HL-60/S4 treated with retinoic acid at 250 ng/mL for 4 days and 3 days (cell line): ENCODE data around the gene CD63.

Experiments used
- in situ Hi-C: fragments of 300-500 bp; cut with MboI; formaldehyde crosslinking; loops from 2 replicates; pipeline ENCODE4 v1.7.0; 2022; ENCODE audit warnings: low sequenced_read_pairs

CD63 gene

DNA sequence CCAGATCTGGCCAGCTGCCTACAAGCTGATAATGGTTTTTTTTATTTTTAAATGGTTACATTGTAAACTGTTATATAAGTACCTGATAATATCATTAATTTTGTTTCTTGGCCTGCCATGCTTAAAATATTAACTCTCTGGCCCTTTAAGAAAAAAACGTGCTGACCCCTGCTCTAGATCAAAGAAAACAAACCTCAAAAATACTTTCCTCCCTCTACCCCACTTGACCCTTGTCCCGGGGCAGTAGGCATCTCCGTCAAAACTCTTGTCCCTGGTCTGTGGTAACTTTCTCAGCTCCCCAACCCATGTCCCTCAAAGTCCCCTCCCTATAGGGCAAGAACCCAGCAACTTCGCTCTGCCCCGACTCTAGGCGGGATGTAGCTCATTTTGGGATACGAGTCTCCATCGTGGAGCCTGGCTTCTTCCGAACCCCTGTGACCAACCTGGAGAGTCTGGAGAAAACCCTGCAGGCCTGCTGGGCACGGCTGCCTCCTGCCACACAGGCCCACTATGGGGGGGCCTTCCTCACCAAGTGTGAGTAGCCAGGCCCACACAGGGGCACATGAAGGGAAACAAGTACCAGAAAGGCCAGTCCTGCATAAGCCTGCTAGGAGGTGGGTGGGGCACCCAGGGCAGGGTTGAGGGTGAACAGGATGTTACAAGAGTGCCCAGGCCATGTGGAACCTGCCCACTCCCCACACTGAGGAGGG, 5.1 kb downstream of the CD63 start:
- in situ Hi-C loops, result no loop called here

DNA sequence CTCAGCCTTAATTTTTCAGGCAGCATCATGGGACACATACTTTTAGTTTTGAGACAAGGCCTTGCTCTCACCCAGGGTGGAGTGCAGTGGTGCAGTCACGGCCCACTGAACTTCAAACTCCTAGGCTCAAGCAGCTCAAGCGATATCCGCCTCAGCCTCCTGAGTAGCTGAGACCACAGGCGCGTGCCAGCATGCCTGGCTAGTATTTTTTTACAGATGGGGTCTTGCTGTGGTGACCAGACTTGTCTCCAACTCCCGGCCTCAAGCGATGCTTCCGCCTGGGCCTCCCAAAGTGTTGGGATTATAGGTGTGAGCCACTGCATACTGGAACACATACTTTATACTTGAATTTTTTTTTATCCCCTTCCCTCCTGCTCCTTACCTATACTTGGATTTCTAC, 5.9 kb downstream of the CD63 start:
- in situ Hi-C loops, result no loop called here

DNA sequence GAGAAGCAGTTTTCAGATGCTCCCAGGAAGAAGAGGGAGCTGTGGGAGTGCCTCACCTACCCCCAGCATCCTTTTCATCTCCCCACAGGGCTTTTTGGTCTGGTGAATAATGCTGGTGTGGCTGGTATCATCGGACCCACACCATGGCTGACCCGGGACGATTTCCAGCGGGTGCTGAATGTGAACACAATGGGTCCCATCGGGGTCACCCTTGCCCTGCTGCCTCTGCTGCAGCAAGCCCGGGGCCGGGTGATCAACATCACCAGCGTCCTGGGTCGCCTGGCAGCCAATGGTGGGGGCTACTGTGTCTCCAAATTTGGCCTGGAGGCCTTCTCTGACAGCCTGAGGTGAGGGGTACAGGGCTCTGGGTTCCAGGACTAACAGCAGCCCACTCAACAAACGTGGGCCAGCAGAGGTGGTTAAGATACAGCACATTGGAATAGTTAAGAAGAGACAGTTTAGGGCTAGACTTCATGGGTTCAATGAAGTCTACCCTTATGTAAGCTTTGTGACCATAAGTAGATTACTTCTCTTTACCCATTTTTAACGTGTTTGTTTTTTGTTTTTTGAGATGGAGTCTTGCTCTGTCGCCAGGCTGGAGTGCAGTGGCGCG, 7.1 kb downstream of the CD63 start:
- in situ Hi-C loops, result no loop called here

DNA sequence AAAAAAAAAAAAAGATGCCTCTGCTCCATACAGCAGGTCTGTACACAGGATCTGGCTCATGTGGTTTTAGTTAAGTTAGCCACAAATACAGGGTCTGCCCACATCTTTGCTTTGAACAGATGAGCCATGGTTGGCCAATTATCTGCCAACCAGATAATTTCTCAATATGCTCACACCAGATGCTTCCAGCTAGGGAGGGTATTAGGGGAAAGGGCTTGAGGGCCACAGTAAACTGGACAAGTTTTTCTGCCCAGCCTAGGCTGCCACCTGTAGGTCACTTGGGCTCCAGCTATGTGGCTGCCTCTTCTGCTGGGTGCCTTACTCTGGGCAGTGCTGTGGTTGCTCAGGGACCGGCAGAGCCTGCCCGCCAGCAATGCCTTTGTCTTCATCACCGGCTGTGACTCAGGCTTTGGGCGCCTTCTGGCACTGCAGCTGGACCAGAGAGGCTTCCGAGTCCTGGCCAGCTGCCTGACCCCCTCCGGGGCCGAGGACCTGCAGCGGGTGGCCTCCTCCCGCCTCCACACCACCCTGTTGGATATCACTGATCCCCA, 7.8 kb downstream of the CD63 start:
- in situ Hi-C loops, result no loop called here

DNA sequence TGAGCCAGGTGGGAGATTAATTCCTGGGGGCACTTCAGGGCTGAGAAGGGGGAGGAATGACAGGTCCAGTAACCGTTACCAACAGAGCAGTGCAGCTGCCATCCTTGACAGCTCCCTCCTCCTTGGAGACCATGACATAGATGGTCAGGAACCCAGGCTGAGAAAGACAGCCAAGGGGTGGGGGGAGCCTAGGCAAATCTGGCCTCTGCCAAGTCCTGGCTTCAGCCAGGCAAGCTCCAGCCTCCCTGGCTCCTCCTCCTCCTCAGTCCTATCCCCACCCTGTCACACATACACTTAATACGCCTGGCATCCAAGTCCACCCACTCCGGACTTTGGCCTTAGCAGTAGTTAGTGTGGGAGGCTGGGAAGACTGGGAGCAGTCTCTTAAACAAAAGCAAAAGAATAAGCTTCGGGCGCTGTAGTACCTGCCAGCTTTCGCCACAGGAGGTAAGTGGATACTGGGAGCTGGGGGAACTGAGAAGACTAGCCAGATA, 8.7 kb downstream of the CD63 start, which contains the start of gene RDH5:
Gene RDH5 (plus strand): TSS at position 323 of the 494 bp plus-strand sequence. CDS start 792 bp downstream, outside the sequence.
- in situ Hi-C loops, result no loop called here

DNA sequence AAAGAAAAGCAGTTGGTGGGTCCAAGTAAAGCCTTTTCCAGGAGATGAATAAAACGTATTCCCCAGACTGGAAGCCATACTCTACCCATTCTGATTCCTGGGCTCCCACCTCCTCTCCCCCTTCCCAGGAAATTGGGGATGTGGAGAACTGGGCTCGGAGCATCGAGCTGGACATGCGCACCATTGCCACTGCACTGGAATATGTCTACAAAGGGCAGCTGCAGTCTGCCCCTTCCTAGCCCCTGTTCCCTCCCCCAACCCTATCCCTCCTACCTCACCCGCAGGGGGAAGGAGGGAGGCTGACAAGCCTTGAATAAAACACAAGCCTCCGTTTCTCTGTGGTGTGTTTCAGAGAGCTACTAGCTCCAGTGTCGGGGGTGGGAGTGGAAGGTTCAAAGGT, 9.4 kb downstream of the CD63 start:
- in situ Hi-C loops, result no loop called here

DNA sequence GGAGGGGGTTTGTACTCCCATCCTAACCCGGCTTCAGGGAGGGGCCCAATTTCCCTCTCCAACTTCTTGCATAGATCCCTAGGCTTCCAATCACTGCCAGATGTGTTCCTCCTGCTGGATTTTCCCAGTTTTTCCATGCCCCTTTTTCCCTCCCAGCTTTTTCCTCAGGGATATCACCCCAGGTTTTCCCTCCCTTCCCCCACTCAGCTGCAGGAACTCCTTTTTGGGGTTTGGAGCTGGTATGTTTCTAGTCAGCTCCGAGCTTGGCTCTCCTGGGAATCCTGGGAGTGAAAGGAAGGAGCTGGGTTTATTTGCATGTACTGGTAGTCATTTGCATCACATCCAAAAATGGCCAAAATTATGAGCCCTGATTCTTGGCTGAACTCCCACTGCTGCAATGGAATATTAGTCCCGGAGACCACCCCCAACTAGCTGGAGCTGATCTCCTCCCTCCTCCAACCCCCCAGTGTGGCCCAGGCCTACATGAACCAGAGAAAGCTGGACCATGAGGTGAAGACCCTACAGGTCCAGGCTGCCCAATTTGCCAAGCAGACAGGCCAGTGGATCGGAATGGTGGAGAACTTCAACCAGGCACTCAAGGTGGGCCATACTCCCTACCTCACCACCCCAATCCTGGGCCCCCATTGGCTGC, 10.1 kb downstream of the CD63 start:
- in situ Hi-C loops, result no loop called here

DNA sequence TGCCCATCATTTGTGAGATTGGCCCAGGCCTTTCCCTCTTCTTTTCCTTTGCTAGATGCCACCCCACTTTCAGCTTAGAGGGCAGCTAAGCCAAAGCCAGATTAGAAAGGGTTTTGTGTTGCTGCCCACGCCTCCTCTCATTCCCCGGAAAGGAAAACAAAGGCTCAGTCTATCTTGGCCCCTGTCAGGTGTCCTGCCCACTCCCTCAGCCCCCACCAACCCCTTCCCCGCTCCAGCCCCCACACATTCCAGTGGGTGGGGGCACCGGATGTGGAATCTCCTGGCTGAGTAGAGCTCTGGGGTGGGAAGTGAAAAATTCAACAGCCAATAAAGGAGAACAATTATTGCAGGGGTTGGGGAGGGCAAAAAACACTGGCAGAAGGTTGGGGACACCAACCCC, 10.8 kb downstream of the CD63 start:
- in situ Hi-C loops, result no loop called here

DNA sequence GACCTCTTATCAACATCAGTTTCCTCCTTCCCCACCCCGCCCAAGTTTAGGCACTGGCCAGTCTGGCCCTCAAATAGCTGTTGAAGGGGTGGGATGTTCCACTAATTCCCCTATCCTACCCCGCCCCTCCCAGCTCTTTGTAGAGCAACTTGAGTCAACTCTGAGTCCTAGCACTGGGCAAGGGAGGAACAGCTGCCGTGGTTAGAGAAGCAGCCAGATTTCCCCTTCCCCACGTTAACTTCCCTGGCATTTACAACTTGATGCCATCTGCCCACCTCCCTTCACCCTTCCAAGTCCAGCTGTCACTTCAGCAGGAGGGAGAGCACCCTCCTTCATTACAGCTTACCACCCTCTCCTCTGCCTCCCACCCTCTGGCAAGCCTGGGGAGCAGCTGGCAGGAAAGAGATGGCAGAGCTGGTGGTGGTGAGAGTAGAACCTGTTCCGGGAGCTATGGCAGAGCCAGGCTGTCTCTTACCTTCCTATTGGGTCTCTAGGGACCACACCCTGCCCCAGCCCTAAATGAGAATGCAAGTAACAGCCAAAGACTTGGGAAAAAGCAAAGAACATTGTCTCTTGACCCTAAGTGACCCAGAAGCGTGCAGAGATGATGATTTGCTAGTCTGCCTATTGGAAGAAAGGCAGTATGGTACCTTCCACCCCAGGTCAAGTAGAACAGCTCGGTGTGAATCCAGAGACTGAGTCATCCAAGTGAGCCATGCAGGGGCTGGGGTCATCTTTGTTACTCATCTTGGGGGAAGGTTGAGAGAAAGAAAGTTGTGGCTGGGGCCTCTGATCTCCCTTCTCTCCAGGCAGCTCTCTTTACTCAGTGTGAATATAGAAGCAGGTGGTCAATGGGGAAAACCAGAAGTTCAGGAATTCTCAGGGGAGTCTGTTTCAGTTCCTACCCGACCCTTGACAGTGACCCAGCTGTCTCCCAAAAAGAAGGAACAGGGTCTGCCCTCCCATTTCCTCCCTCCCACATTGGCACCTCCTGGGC, 11.5 kb downstream of the CD63 start:
- in situ Hi-C loops, result no loop called here

DNA sequence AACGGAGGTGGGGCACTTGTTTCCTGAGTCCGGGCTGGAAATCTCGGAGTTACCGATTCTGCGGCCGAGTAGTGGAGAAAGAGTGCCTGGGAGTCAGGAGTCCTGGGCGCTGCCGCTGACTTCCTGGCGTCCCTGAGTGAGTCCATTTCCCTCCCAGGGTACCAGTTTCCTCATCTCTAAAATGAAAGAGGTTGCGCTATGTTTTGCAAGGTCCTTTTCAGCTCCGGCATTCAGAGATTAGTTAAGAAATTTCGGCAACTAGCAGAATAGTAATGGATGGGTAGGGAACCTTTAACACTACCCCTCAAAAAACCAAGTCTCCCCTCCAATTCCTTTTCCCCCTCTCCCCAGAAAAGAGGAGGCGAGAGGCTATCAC, 12.2 kb downstream of the CD63 start:
- in situ Hi-C loops, result no loop called here

DNA sequence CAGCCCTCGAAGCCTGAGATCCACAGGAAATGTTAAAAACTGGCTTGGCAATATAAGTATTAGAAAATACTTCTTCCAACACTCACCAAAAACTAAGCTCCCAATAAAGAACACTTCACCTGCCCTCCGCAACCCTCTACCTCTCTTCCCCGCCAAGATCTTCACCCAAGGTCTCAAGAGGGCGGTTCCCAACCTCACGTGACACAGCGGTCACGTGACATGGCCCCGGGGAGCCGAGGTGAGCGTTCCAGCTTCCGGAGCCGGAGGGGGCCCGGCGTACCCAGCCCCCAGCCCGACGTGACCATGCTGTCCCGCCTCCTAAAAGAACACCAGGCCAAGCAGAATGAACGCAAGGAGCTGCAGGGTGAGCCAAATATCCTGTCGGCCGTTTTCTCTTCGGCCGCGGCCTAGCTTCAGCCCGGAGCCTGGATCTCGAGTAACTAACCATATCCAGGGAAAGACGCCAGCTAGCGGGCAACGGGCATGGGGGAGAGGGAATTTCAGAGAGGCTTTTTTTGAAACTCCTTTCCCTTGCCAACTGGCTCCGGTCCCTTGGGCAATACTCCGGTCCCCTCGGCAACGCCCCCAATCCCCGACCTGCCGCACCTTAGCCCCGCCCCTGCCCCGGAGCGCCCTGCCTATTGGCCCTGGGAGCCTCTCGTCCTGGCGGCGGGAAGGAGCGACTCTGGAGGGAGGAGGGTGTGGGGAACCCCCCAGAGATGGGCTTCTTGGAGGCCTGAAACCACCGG, 12.8 kb downstream of the CD63 start, which contains the start of gene BLOC1S1:
Gene BLOC1S1 (plus strand): TSS at position 214 of the 749 bp plus-strand sequence. CDS start 6 bp downstream, at position 220.
- in situ Hi-C loops, result no loop called here

DNA sequence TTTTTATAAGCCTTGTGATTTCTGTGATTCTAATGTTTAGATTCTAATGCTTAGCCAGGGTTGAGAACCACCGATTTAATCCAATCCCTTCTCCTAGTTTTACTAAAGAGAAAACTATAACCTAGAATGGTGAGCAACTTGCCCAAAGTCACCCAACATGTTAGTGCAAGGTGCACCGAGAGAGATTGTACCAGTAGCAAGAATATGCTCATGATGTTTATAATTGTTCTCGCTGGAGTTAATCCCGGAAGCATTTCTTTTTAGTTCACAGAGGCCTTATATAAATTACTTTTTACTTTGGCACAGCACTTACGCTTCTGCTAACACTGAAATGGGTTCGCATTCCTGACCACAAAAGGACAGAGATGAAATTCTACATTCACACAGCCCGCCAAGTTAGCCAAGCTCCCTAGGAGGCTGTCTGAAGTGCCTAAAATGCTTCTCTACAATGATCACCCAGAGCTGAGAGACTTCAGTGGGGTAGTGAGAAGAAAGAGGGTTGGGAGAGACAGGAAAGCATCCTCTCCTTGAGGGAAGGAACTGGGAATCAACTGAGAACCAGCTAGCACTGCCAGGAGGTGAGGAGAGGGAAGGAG, 13.5 kb downstream of the CD63 start:
- in situ Hi-C loops, result no loop called here

DNA sequence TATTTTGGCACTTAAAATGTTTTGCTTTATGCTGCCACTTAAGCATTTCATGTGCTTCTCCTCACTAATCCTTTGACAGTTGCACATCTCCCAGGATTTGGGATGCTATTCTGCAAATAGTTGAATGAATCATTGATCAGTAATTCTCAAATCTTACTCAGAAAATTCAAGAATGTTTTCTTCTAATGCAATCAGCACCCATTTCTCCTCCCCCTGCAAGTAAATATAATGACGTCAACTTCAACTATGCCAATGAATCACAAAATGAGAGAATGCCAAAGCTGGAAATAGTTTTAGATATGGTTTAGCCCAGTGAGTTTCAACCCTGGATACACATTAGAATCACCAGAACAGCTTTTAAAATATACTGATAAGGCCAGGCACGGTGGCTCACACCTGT, 15.1 kb downstream of the CD63 start:
- in situ Hi-C loops, result no loop called here

DNA sequence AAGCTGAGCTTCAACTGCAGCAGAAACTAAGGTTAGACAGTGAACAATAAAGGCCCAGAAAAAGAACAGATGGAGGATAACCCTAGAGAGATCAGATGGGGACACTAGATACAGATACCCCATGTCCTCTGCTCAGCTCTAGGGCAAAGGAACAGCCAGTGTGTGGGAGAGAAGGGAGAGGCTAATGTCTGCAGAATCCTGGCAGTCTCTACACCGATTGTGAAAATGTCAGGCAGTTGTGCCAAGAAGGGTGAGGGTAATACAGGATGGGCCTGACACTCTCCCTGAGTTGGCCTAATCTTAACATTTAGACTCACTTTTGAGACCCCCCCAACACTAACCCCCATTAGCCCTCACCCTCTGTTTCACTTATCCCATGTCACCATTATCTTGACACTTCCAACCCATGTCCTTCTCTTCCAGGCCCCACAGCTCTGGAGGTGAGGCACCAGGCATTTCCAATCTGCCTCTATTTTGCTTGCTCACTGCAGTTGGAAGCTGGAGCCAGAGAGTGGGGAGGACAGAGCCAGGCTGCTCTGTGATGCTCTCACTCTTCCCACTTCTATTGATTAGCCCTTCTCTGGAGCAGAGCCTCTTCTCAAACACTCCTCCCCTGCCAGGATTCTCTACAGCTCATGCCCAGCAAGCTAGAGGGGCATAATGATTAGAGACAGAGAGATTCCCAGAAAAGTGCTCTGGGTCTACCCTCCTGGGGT, 16.0 kb downstream of the CD63 start:
- in situ Hi-C loops, result no loop called here

DNA sequence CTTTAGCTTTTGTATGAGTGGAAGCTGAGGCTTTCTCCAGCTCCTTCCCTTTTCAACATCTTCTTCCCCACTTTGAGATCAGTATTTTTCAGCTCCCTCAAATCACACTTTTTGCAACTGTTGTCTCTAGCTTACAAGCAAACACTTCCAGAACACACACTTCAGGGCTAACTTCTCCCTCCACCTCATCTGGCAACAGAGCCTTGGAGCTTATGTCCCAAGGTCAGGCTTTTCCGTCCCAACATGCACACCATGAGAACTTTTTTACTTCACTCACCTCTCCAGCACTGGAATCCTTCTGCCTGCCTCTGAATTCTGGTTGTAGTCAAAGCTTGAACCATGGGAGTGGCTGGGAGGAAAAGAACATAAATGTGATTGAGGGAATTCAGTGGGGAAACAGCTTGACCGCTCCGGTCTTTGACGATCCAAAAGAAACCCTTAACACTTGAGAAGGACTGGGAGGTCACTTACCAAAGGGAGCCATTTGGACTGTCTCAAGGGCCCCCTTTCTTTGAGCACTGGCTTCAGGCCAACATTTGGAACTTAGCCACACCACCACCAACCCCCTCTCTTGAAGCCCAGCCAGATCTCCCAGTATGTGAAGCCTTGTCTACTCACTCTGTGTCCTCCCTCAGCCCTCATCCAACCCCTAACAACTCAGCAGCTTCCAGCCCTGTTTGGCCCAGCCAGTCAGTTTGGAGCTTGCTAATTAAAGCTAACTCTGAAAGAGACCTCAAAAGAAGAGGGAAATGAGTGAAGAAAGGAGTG, 16.8 kb downstream of the CD63 start:
- in situ Hi-C loops, result no loop called here

DNA sequence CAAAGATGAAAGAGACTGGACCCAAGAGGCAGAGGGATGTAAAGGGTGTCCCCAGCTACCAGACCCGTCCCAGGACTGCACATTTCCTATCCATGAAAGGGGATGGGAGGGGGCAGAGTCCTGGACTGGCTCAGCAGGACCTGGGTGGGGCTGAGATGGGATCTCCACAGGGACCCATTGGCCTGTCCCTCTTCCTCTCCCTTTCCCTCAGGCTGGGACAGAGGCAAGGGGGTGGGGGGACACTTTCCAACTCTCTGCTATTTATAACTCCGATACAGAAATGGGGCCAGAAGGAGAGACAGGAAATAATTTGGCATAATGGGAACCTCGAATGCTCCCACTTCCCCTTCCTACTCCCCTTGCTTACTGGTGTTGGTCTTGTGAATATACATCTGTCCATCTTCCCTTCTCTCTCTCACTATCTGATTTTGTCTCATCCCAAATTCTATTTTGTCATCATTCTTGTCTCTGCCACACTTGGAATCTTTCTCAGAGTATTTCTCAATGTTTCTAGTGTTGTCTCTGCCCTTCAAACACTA, 20.0 kb downstream of the CD63 start:
- in situ Hi-C loops, result no loop called here

DNA sequence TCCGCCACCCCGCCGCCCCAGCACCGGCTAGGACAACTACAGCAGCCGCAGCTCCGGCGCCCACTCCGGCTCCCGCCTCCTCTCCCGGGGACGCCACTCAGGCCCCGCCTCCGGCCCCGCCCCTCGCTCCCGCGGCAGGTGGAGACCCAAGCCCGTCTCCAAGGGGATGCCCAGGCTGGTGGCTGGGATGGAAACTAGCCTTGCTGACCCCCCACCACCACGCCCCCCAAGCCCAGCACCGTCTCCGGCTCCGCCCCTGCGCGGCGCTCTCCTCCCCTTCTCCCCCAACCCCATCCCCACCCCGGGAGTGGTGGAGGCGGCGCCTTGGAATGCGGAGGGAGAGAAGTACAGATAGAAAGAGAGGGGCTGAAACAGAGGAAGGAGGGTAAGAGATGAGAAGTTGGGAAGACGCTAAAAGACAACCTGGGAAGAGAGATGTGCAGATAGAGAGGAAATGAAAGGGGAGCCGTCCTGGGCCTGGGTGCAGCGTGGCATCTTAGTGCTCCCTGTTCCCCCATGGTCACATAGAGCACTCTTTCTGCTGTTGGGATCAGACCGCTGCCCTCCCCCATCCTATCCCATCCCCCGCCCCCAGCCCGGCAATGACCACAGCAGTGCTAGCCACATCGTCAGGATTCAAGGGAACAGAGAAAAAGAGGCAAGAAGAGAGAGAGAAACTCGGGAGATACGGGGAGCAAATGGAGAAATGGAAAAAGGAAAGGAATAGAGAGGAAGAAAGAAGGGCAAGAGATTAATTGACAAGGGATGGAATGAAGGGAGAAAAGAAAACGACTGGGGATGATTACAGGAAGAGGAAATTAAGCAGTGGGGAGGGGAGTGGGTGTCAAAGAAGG, 20.7 kb downstream of the CD63 start, which contains the start of gene ITGA7:
Gene ITGA7 (minus strand): TSS at position 64 of the 854 bp plus-strand sequence. CDS start 222 bp downstream, outside the sequence.
- in situ Hi-C loops, result no loop called here
